Measurements from ENCODE around the gene FES. TPM values are rescaled to one million over a fixed set of nuclear protein-coding genes. Genes with fewer than 3 reads are reported as not detected.

Gene FES
- total RNA-seq, 3 donors from 2014 or later (not counting 1 experiment from before 2014, with no cell fraction given), result 35.8 to 70.3 (median 52.5) TPM

GRCh38 chr15:90837094-90837493 lies 47.2 kb upstream of the FES start:
- H3K9me3 Mint-ChIP-seq, result no peaks in the 10 kb centered on the region
- ATAC-seq, result no peak
- no peaks in the 10 kb centered on the region for H3K27me3 Mint-ChIP-seq (ENCODE audit: low read depth in 2 of 2)
- WGBS (ENCODE audit: insufficient coverage), result 83% methylated on average over 11 of the region's 11 CpGs
- H3K4me3 Mint-ChIP-seq, result peak overlapping the region; percentile 83
- TF ChIP-seq, protein P1, sequence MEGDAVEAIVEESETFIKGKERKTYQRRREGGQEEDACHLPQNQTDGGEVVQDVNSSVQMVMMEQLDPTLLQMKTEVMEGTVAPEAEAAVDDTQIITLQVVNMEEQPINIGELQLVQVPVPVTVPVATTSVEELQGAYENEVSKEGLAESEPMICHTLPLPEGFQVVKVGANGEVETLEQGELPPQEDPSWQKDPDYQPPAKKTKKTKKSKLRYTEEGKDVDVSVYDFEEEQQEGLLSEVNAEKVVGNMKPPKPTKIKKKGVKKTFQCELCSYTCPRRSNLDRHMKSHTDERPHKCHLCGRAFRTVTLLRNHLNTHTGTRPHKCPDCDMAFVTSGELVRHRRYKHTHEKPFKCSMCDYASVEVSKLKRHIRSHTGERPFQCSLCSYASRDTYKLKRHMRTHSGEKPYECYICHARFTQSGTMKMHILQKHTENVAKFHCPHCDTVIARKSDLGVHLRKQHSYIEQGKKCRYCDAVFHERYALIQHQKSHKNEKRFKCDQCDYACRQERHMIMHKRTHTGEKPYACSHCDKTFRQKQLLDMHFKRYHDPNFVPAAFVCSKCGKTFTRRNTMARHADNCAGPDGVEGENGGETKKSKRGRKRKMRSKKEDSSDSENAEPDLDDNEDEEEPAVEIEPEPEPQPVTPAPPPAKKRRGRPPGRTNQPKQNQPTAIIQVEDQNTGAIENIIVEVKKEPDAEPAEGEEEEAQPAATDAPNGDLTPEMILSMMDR (IDR thresholded peaks at IDR 0.05), result no peak
- Histone ChIP-seq H3K27me3 (ENCODE audit: control insufficient read depth, insufficient read depth, low read length) (no peaks in the 10 kb centered on the region), H3K4me3 (ENCODE audit: low read length) (no peak overlapping the region), H3K36me3 (ENCODE audit: control insufficient read depth, insufficient read depth, low read length) (no peaks in the 10 kb centered on the region), H3K27ac (ENCODE audit: low read length) (peak overlapping the region; percentile 72), H3K4me1 (ENCODE audit: control insufficient read depth, insufficient read depth, low read length) (peaks cover 40% of the 10 kb centered on the region), H3K9me3 (ENCODE audit: control insufficient read depth, insufficient read depth, low read length) (no peaks in the 10 kb centered on the region)
- peak overlapping the region; percentile 95 for H3K27ac Mint-ChIP-seq
- intact Hi-C loops (cut with micrococcal nuclease), result loop anchor here (5.0 kb wide), 1 partner anchor 35 kb away; no protein-coding TSS in a partner anchor
- no peaks in the 10 kb centered on the region for H3K36me3 Mint-ChIP-seq
- DNase-seq, result no peak
- peaks cover 23% of the 10 kb centered on the region in 2 donors for H3K4me1 Mint-ChIP-seq

GRCh38 chr15:90838139-90838538 lies 46.2 kb upstream of the FES start:
- no peaks in the 10 kb centered on the region for H3K36me3 Mint-ChIP-seq
- peaks cover 23% of the 10 kb centered on the region in 2 donors for H3K4me1 Mint-ChIP-seq
- H3K27me3 Mint-ChIP-seq (ENCODE audit: low read depth in 2 of 2), result no peaks in the 10 kb centered on the region
- intact Hi-C loops (cut with micrococcal nuclease), result loop anchor here (1.0 to 5.0 kb wide), 4 partner anchors 14 to 121 kb away; partner anchors contain the start of gene BLM
- peak; percentile 82 to 93 for DNase-seq
- peak; percentile 88 to 93 (median 92) for ATAC-seq
- Histone ChIP-seq H3K27me3 (ENCODE audit: control insufficient read depth, insufficient read depth, low read length) (no peaks in the 10 kb centered on the region), H3K4me1 (ENCODE audit: control insufficient read depth, insufficient read depth, low read length) (peaks cover 40% of the 10 kb centered on the region), H3K36me3 (ENCODE audit: control insufficient read depth, insufficient read depth, low read length) (no peaks in the 10 kb centered on the region), H3K9me3 (ENCODE audit: control insufficient read depth, insufficient read depth, low read length) (no peaks in the 10 kb centered on the region), H3K27ac (ENCODE audit: low read length) (peak overlapping the region; percentile 72), H3K4me3 (ENCODE audit: low read length) (no peak overlapping the region)
- peak overlapping the region; percentile 95 for H3K27ac Mint-ChIP-seq
- H3K4me3 Mint-ChIP-seq, result peak overlapping the region; percentile 83
- no peaks in the 10 kb centered on the region for H3K9me3 Mint-ChIP-seq
- 2% methylated on average over 15 of the region's 15 CpGs for WGBS (ENCODE audit: insufficient coverage)
- TF ChIP-seq, protein P1 (IDR thresholded peaks at IDR 0.05), result no peak

- Histone ChIP-seq H3K36me3 (ENCODE audit: control insufficient read depth, insufficient read depth, low read length) (no peaks in the 10 kb centered on the region), H3K9me3 (ENCODE audit: control insufficient read depth, insufficient read depth, low read length) (no peaks in the 10 kb centered on the region), H3K27me3 (ENCODE audit: control insufficient read depth, insufficient read depth, low read length) (no peaks in the 10 kb centered on the region), H3K4me3 (ENCODE audit: low read length) (no peak overlapping the region), H3K27ac (ENCODE audit: low read length) (peak overlapping the region; percentile 70), H3K4me1 (ENCODE audit: control insufficient read depth, insufficient read depth, low read length) (peaks cover 40% of the 10 kb centered on the region)
- DNase-seq (peak in 1 of 2 donors; percentile 58), ATAC-seq (no peak)
- no peaks in the 10 kb centered on the region for H3K9me3 Mint-ChIP-seq
- peaks cover 23% of the 10 kb centered on the region in 2 donors for H3K4me1 Mint-ChIP-seq
- H3K27ac Mint-ChIP-seq, result peak overlapping the region; percentile 95
- TF ChIP-seq, protein P1 (IDR thresholded peaks at IDR 0.05), result no peak
- intact Hi-C loops (cut with micrococcal nuclease), result loop anchor here (1.0 to 5.0 kb wide), 4 partner anchors 14 to 122 kb away; partner anchors contain the start of gene BLM
- no peaks in the 10 kb centered on the region for H3K27me3 Mint-ChIP-seq (ENCODE audit: low read depth in 2 of 2)
- whole genome bisulfite sequencing (ENCODE audit: insufficient coverage), result 47% methylated on average over 15 of the region's 15 CpGs
- H3K36me3 Mint-ChIP-seq, result no peaks in the 10 kb centered on the region
- H3K4me3 Mint-ChIP-seq, result peak overlapping the region; percentile 83
Observed at GRCh38 chr15:90838544-90838943, 45.8 kb upstream of the FES start.
